NCI-H226 (cell line): ENCODE results near the gene SYT12.
A peak's percentile ranks its signal among the peaks of the same experiment; 100 is the strongest.
"Not testable (repeated sequence)": the region's sequence is repeated elsewhere in the genome, so short reads cannot be mapped to it uniquely, and the experiment has no call there.

Source experiments
- DNase-seq: peaks from one replicate; pipeline ENCODE4 v3.0.0-alpha.2; 2015

SYT12 gene

GRCh38 chr11:67022961-67023956 lies at the start of gene SYT12:
TSS of gene SYT12 (plus strand) at chr11:67023134. CDS start at chr11:67030145, 7,011 bp downstream.
- DNase-seq = no peak

- DNase-seq = no peak
These were observed 48.9 kb upstream of the SYT12 start for GRCh38 chr11:66973956-66974580.

- DNase-seq = no peak
These were observed 48.1 kb upstream of the SYT12 start, which contains the start of gene C11orf86 for GRCh38 chr11:66974724-66975404. TSS of gene C11orf86 (plus strand) at chr11:66975304. CDS start at chr11:66975363, 59 bp downstream.

GRCh38 chr11:66975405-66976027 lies 47.4 kb upstream of the SYT12 start:
- DNase-seq = no peak

GRCh38 chr11:66976028-66976467 lies 46.9 kb upstream of the SYT12 start:
- DNase-seq = no peak

- no peak for DNase-seq
These were observed 46.0 kb upstream of the SYT12 start for GRCh38 chr11:66976925-66977324.

- no peak for DNase-seq
These were observed 44.7 kb upstream of the SYT12 start for GRCh38 chr11:66978229-66978628.

GRCh38 chr11:66978717-66979116 lies 44.2 kb upstream of the SYT12 start:
- DNase-seq = no peak

- DNase-seq = peak; percentile 74
These were observed 43.5 kb upstream of the SYT12 start for GRCh38 chr11:66979336-66979980.

- peak; percentile 73 for DNase-seq
These were observed 40.9 kb upstream of the SYT12 start for GRCh38 chr11:66981976-66982578.

- no peak for DNase-seq
These were observed 39.5 kb upstream of the SYT12 start for GRCh38 chr11:66983275-66983924.

- no peak for DNase-seq
These were observed 37.3 kb upstream of the SYT12 start for GRCh38 chr11:66985508-66986177.

GRCh38 chr11:66986178-66986545 lies 36.8 kb upstream of the SYT12 start:
- no peak for DNase-seq

GRCh38 chr11:66987158-66987620 lies 35.7 kb upstream of the SYT12 start:
- no peak for DNase-seq

- DNase-seq = no peak
These were observed 34.9 kb upstream of the SYT12 start for GRCh38 chr11:66987924-66988637.

- DNase-seq = not testable (repeated sequence)
These were observed 34.2 kb upstream of the SYT12 start for GRCh38 chr11:66988741-66989140.

- not testable (repeated sequence) for DNase-seq
These were observed 33.6 kb upstream of the SYT12 start for GRCh38 chr11:66989360-66989759.

- DNase-seq = no peak
These were observed 30.9 kb upstream of the SYT12 start for GRCh38 chr11:66992041-66992440.

GRCh38 chr11:66996609-66997273 lies 26.2 kb upstream of the SYT12 start:
- DNase-seq = peak; percentile 26
